Measurements from ENCODE around the gene GJB6. TPM values are rescaled to one million over a fixed set of nuclear protein-coding genes. Genes with fewer than 3 reads are reported as not detected.

GJB6 gene
- total and polyA plus RNA-seq, 2 donors from 2014 or later = not detected

DNA sequence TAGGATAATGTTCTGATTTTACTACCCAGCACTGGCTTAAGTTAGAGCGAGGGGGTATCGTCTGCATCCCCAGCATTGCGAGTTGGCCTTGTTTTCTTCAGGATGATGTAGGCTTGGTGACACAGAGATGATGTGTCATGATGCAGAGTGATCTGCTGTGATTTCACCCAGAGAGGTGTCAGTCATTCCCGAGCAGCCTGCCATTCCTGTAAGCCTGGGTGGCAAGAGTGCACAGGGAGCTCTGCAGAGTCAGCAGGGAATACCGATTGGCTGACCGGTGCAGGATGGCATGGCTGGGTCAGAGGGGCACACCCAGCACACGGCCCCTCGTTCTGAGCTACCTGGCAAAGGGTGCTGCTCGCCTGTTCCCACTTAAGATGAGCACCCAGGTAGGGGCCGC is 15.8 kb upstream of the GJB6 start:
- Histone ChIP-seq H3K4me1 (ENCODE audit: control insufficient read depth in 2 of 3, insufficient read depth in 2 of 3, low read depth in 1 of 3, low read length in 3 of 3) (no peaks in the 10 kb centered on the region), H3K27ac (ENCODE audit: low read depth in 2 of 2, low read length in 2 of 2) (no peak overlapping the region), H3K4me3 (ENCODE audit: low read length in 3 of 3) (no peak overlapping the region), H3K9ac (ENCODE audit: low read length in 3 of 3) (no peak overlapping the region), H3K27me3 (ENCODE audit: control insufficient read depth, insufficient read depth, low read length) (no peaks in the 10 kb centered on the region), H3K36me3 (ENCODE audit: control insufficient read depth in 2 of 3, insufficient read depth in 3 of 3, low read length in 3 of 3) (no peaks in the 10 kb centered on the region), H3K9me3 (ENCODE audit: control insufficient read depth in 2 of 3, insufficient read depth in 1 of 3, low read length in 3 of 3) (no peaks in the 10 kb centered on the region)
- intact Hi-C loops (cut with DNase I) = no loop called here
- TF ChIP-seq, protein P1, sequence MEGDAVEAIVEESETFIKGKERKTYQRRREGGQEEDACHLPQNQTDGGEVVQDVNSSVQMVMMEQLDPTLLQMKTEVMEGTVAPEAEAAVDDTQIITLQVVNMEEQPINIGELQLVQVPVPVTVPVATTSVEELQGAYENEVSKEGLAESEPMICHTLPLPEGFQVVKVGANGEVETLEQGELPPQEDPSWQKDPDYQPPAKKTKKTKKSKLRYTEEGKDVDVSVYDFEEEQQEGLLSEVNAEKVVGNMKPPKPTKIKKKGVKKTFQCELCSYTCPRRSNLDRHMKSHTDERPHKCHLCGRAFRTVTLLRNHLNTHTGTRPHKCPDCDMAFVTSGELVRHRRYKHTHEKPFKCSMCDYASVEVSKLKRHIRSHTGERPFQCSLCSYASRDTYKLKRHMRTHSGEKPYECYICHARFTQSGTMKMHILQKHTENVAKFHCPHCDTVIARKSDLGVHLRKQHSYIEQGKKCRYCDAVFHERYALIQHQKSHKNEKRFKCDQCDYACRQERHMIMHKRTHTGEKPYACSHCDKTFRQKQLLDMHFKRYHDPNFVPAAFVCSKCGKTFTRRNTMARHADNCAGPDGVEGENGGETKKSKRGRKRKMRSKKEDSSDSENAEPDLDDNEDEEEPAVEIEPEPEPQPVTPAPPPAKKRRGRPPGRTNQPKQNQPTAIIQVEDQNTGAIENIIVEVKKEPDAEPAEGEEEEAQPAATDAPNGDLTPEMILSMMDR (IDR thresholded peaks at IDR 0.05; ENCODE audit: borderline replicate concordance, extremely low read depth, insufficient read depth) = no peak
- no peak for DNase-seq
- FAIRE-seq = no peak

GRCh38 chr13:20247403-20247802 is 15.3 kb upstream of the GJB6 start:
- TF ChIP-seq, protein P1 (IDR thresholded peaks at IDR 0.05; ENCODE audit: borderline replicate concordance, extremely low read depth, insufficient read depth) = no peak
- no peaks in the 10 kb centered on the region for H3K4me1 ChIP-seq (ENCODE audit: control insufficient read depth in 2 of 3, insufficient read depth in 2 of 3, low read depth in 1 of 3, low read length in 3 of 3)
- no peaks in the 10 kb centered on the region for H3K9me3 ChIP-seq (ENCODE audit: control insufficient read depth in 2 of 3, insufficient read depth in 1 of 3, low read length in 3 of 3)
- no peak for FAIRE-seq
- no peaks in the 10 kb centered on the region for H3K36me3 ChIP-seq (ENCODE audit: control insufficient read depth in 2 of 3, insufficient read depth in 3 of 3, low read length in 3 of 3)
- no peaks in the 10 kb centered on the region for H3K27me3 ChIP-seq (ENCODE audit: control insufficient read depth, insufficient read depth, low read length)
- intact Hi-C loops (cut with DNase I) = no loop called here
- DNase-seq = no peak
- H3K4me3 ChIP-seq (ENCODE audit: low read length in 3 of 3) = no peak overlapping the region
- no peak overlapping the region for H3K27ac ChIP-seq (ENCODE audit: low read depth in 2 of 2, low read length in 2 of 2)
- no peak overlapping the region for H3K9ac ChIP-seq (ENCODE audit: low read length in 3 of 3)

DNA sequence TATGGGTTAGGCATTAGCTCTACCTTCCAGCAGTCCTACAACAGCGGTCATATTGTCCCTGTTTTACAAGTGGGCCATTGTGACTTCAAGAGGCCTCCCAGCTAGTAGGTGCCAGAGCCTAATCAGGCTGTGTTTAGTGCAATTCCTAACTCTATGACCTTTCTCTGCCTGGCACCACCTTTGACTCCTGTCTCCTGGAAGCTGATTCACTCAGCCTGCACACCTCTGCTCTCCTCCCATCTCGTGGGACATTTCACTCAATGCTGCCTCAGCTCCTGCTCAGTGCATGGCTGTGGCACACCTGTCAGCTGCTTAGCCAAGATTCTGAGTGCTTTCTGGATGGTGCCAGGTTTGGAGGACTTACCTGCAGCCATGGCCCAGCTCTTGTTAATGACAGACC is 9.5 kb upstream of the GJB6 start:
- Histone ChIP-seq H3K4me1 (ENCODE audit: control insufficient read depth in 2 of 3, insufficient read depth in 2 of 3, low read depth in 1 of 3, low read length in 3 of 3) (no peaks in the 10 kb centered on the region), H3K27me3 (ENCODE audit: control insufficient read depth, insufficient read depth, low read length) (no peaks in the 10 kb centered on the region), H3K27ac (ENCODE audit: low read depth in 2 of 2, low read length in 2 of 2) (no peak overlapping the region), H3K9ac (ENCODE audit: low read length in 3 of 3) (no peak overlapping the region), H3K4me3 (ENCODE audit: low read length in 3 of 3) (no peak overlapping the region), H3K36me3 (ENCODE audit: control insufficient read depth in 2 of 3, insufficient read depth in 3 of 3, low read length in 3 of 3) (no peaks in the 10 kb centered on the region), H3K9me3 (ENCODE audit: control insufficient read depth in 2 of 3, insufficient read depth in 1 of 3, low read length in 3 of 3) (no peaks in the 10 kb centered on the region)
- TF ChIP-seq, protein P1 (IDR thresholded peaks at IDR 0.05; ENCODE audit: borderline replicate concordance, extremely low read depth, insufficient read depth) = no peak
- DNase-seq = no peak
- no peak for FAIRE-seq
- intact Hi-C loops (cut with DNase I) = no loop called here

- Histone ChIP-seq H3K9ac (ENCODE audit: low read length in 3 of 3) (no peak overlapping the region), H3K4me3 (ENCODE audit: low read length in 3 of 3) (no peak overlapping the region), H3K36me3 (ENCODE audit: control insufficient read depth in 2 of 3, insufficient read depth in 3 of 3, low read length in 3 of 3) (no peaks in the 10 kb centered on the region), H3K27ac (ENCODE audit: low read depth in 2 of 2, low read length in 2 of 2) (no peak overlapping the region), H3K4me1 (ENCODE audit: control insufficient read depth in 2 of 3, insufficient read depth in 2 of 3, low read depth in 1 of 3, low read length in 3 of 3) (no peaks in the 10 kb centered on the region), H3K9me3 (ENCODE audit: control insufficient read depth in 2 of 3, insufficient read depth in 1 of 3, low read length in 3 of 3) (no peaks in the 10 kb centered on the region), H3K27me3 (ENCODE audit: control insufficient read depth, insufficient read depth, low read length) (no peaks in the 10 kb centered on the region)
- DNase-seq = no peak
- intact Hi-C loops (cut with DNase I) = no loop called here
- FAIRE-seq = no peak
- TF ChIP-seq, protein P1 (IDR thresholded peaks at IDR 0.05; ENCODE audit: borderline replicate concordance, extremely low read depth, insufficient read depth) = no peak
These were observed 7.6 kb upstream of the GJB6 start for GRCh38 chr13:20239748-20240147.

Measured in kidney (tissue), 14 donors.